IPS-15b (cell line): ENCODE measurements around the gene LONRF2.

Source experiments
- H3K27me3 ChIP-seq: one replicate; pipeline ENCODE4 v1.6.1; 2013; ENCODE audit warnings: low read length; ENCODE audit not compliant: control insufficient read depth, insufficient read depth
- H3K36me3 ChIP-seq: one replicate; pipeline ENCODE4 v1.6.1; 2013; ENCODE audit warnings: low read length; ENCODE audit not compliant: control insufficient read depth, insufficient read depth
- H3K4me1 ChIP-seq: one replicate; pipeline ENCODE4 v1.6.1; 2013; ENCODE audit warnings: mild to moderate bottlenecking, low read length; ENCODE audit not compliant: control insufficient read depth, insufficient read depth
- H3K4me3 ChIP-seq: one replicate; pipeline ENCODE4 v1.5.1; 2013; ENCODE audit warnings: low read depth, low read length
- H3K9ac ChIP-seq: one replicate; pipeline ENCODE4 v1.6.1; 2013; ENCODE audit warnings: low read depth, mild to moderate bottlenecking, low read length
- H3K9me3 ChIP-seq: one replicate; pipeline ENCODE4 v1.6.1; 2013; ENCODE audit warnings: mild to moderate bottlenecking, low read length; ENCODE audit not compliant: control insufficient read depth, insufficient read depth

LONRF2 gene

GRCh38 chr2:100281521-100282438, 40.5 kb downstream of the LONRF2 start:
- Histone ChIP-seq H3K4me1 (peaks cover 11% of the 10 kb centered on the region), H3K9me3 (no peaks in the 10 kb centered on the region), H3K36me3 (no peaks in the 10 kb centered on the region), H3K27me3 (no peaks in the 10 kb centered on the region), H3K9ac (no peak overlapping the region), H3K4me3 (peak overlapping the region; percentile 8)

- Histone ChIP-seq H3K36me3 (no peaks in the 10 kb centered on the region), H3K4me3 (no peak overlapping the region), H3K27me3 (no peaks in the 10 kb centered on the region), H3K9me3 (no peaks in the 10 kb centered on the region), H3K4me1 (peaks cover 11% of the 10 kb centered on the region), H3K9ac (no peak overlapping the region)
Measured at GRCh38 chr2:100279586-100280534, 42.4 kb downstream of the LONRF2 start.

GRCh38 chr2:100278986-100279385, 43.3 kb downstream of the LONRF2 start:
- Histone ChIP-seq H3K27me3 (no peaks in the 10 kb centered on the region), H3K36me3 (no peaks in the 10 kb centered on the region)

GRCh38 chr2:100278501-100278900, 43.8 kb downstream of the LONRF2 start:
- Histone ChIP-seq H3K4me1 (peaks cover 11% of the 10 kb centered on the region), H3K27me3 (no peaks in the 10 kb centered on the region), H3K4me3 (no peak overlapping the region), H3K36me3 (no peaks in the 10 kb centered on the region), H3K9me3 (no peaks in the 10 kb centered on the region), H3K9ac (no peak overlapping the region)

More at GRCh38 chr2:100278986-100279385, 43.3 kb downstream of the LONRF2 start:
- Histone ChIP-seq H3K9ac (no peak overlapping the region), H3K9me3 (no peaks in the 10 kb centered on the region), H3K4me1 (peaks cover 11% of the 10 kb centered on the region), H3K4me3 (no peak overlapping the region)

GRCh38 chr2:100277540-100278207, 44.6 kb downstream of the LONRF2 start:
- H3K27me3 ChIP-seq = no peaks in the 10 kb centered on the region
- no peaks in the 10 kb centered on the region for H3K36me3 ChIP-seq
- H3K4me3 ChIP-seq = no peak overlapping the region
- H3K9ac ChIP-seq = no peak overlapping the region
- H3K9me3 ChIP-seq = no peaks in the 10 kb centered on the region
- peaks cover 11% of the 10 kb centered on the region for H3K4me1 ChIP-seq

- H3K4me1 ChIP-seq = peaks cover 5% of the 10 kb centered on the region
- H3K9ac ChIP-seq = no peak overlapping the region
- no peaks in the 10 kb centered on the region for H3K36me3 ChIP-seq
- no peaks in the 10 kb centered on the region for H3K27me3 ChIP-seq
- H3K4me3 ChIP-seq = no peak overlapping the region
- no peaks in the 10 kb centered on the region for H3K9me3 ChIP-seq
Measured at GRCh38 chr2:100276716-100277115, 45.6 kb downstream of the LONRF2 start.

- Histone ChIP-seq H3K36me3 (no peaks in the 10 kb centered on the region), H3K4me1 (peaks cover 2% of the 10 kb centered on the region), H3K9ac (no peak overlapping the region), H3K4me3 (no peak overlapping the region), H3K27me3 (no peaks in the 10 kb centered on the region), H3K9me3 (no peaks in the 10 kb centered on the region)
Measured at GRCh38 chr2:100275200-100275589, 47.1 kb downstream of the LONRF2 start.

GRCh38 chr2:100274566-100275199, 47.6 kb downstream of the LONRF2 start:
- H3K9me3 ChIP-seq = no peaks in the 10 kb centered on the region
- H3K4me3 ChIP-seq = no peak overlapping the region
- no peak overlapping the region for H3K9ac ChIP-seq
- H3K27me3 ChIP-seq = no peaks in the 10 kb centered on the region
- no peaks in the 10 kb centered on the region for H3K4me1 ChIP-seq
- no peaks in the 10 kb centered on the region for H3K36me3 ChIP-seq

GRCh38 chr2:100274076-100274475, 48.2 kb downstream of the LONRF2 start:
- Histone ChIP-seq H3K9ac (no peak overlapping the region), H3K27me3 (no peaks in the 10 kb centered on the region), H3K9me3 (no peaks in the 10 kb centered on the region), H3K4me3 (no peak overlapping the region), H3K36me3 (no peaks in the 10 kb centered on the region), H3K4me1 (no peaks in the 10 kb centered on the region)

GRCh38 chr2:100273387-100273786, 48.9 kb downstream of the LONRF2 start:
- Histone ChIP-seq H3K9me3 (no peaks in the 10 kb centered on the region), H3K27me3 (no peaks in the 10 kb centered on the region), H3K9ac (no peak overlapping the region), H3K4me3 (no peak overlapping the region), H3K36me3 (no peaks in the 10 kb centered on the region), H3K4me1 (no peaks in the 10 kb centered on the region)

- H3K27me3 ChIP-seq = no peaks in the 10 kb centered on the region
- H3K36me3 ChIP-seq = no peaks in the 10 kb centered on the region
Measured at GRCh38 chr2:100272841-100273329, 49.4 kb downstream of the LONRF2 start.

More at GRCh38 chr2:100272841-100273329, 49.4 kb downstream of the LONRF2 start:
- Histone ChIP-seq H3K4me3 (no peak overlapping the region), H3K9ac (no peak overlapping the region), H3K9me3 (no peaks in the 10 kb centered on the region), H3K4me1 (no peaks in the 10 kb centered on the region)
